Measurements from ENCODE around the gene RAD51B. TPM values are rescaled to one million over a fixed set of nuclear protein-coding genes. Genes with fewer than 3 reads are reported as not detected.

Gene RAD51B
- polyA plus RNA-seq, 1 donor (not counting 4 experiments of a cell fraction or from before 2014, with no cell fraction given): 13.3 TPM

- H3K27ac ChIP-seq (ENCODE audit: control insufficient read depth, insufficient read depth, low read length): peak overlapping the region; percentile 97
- peaks cover 6% of the 10 kb centered on the region for H3K9me3 ChIP-seq (ENCODE audit: control insufficient read depth, low read depth, low read length)
- H3K79me2 ChIP-seq (ENCODE audit: control insufficient read depth, insufficient read depth, low read length): no peaks in the 10 kb centered on the region
- H4K20me1 ChIP-seq (ENCODE audit: control insufficient read depth, extremely low read depth, insufficient read depth, low read length): no peaks in the 10 kb centered on the region
- peak overlapping the region; percentile 64 for H3K9ac ChIP-seq (ENCODE audit: control insufficient read depth, extremely low read depth, insufficient read depth, low read length)
- H3K27me3 ChIP-seq (ENCODE audit: control insufficient read depth, extremely low read depth, insufficient read depth, low read length): no peaks in the 10 kb centered on the region
- H3K9me1 ChIP-seq (ENCODE audit: control insufficient read depth, extremely low read depth, insufficient read depth, low read length): no peaks in the 10 kb centered on the region
- no peak overlapping the region for H3K4me3 ChIP-seq (ENCODE audit: control insufficient read depth in 2 of 3, extremely low read depth in 1 of 3, insufficient read depth in 2 of 3, low read depth in 1 of 3, low read length in 3 of 3)
- no peak for FAIRE-seq
- no peak overlapping the region for H2AFZ ChIP-seq (ENCODE audit: control insufficient read depth, low read length)
- no peaks in the 10 kb centered on the region for H3K36me3 ChIP-seq (ENCODE audit: control insufficient read depth in 2 of 2, extremely low read depth in 1 of 2, insufficient read depth in 2 of 2, low read length in 2 of 2)
- TF ChIP-seq EZH2 (IDR thresholded peaks at IDR 0.05; ENCODE audit: low read length): no peak
- TF ChIP-seq CTCF (optimal IDR thresholded peaks at IDR 0.05 in 1 of 3, IDR thresholded peaks at IDR 0.05 in 1 of 3, conservative IDR thresholded peaks at IDR 0.05 in 1 of 3; ENCODE audit: extremely low read depth in 1 of 3, insufficient read depth in 2 of 3, low read length in 3 of 3): no peak
- DNase-seq (ENCODE audit: low read depth, low spot score): no peak
- peak overlapping the region; percentile 38 for H3K4me2 ChIP-seq (ENCODE audit: control insufficient read depth, extremely low read depth, insufficient read depth, low read depth, low read length)
- dilution Hi-C loops (cut with MboI; ENCODE audit: extremely low pct_ligation_motif_present, low sequenced_read_pairs): no loop called here
- H3K4me1 ChIP-seq (ENCODE audit: control insufficient read depth, extremely low read depth, insufficient read depth, low read length): peaks cover 87% of the 10 kb centered on the region
Observed at GRCh38 chr14:68682166-68683103, 862.9 kb downstream of the RAD51B start.

GRCh38 chr14:68683326-68683725 is 863.7 kb downstream of the RAD51B start:
- TF ChIP-seq EZH2 (IDR thresholded peaks at IDR 0.05; ENCODE audit: low read length): no peak
- TF ChIP-seq CTCF (optimal IDR thresholded peaks at IDR 0.05 in 1 of 3, IDR thresholded peaks at IDR 0.05 in 1 of 3, conservative IDR thresholded peaks at IDR 0.05 in 1 of 3; ENCODE audit: extremely low read depth in 1 of 3, insufficient read depth in 2 of 3, low read length in 3 of 3): no peak
- no peak overlapping the region for H2AFZ ChIP-seq (ENCODE audit: control insufficient read depth, low read length)
- H3K27me3 ChIP-seq (ENCODE audit: control insufficient read depth, extremely low read depth, insufficient read depth, low read length): no peaks in the 10 kb centered on the region
- DNase-seq (ENCODE audit: low read depth, low spot score): no peak
- peaks cover 5% of the 10 kb centered on the region for H3K9me3 ChIP-seq (ENCODE audit: control insufficient read depth, low read depth, low read length)
- FAIRE-seq: no peak
- no peaks in the 10 kb centered on the region for H3K9me1 ChIP-seq (ENCODE audit: control insufficient read depth, extremely low read depth, insufficient read depth, low read length)
- dilution Hi-C loops (cut with MboI; ENCODE audit: extremely low pct_ligation_motif_present, low sequenced_read_pairs): no loop called here
- H3K36me3 ChIP-seq (ENCODE audit: control insufficient read depth in 2 of 2, extremely low read depth in 1 of 2, insufficient read depth in 2 of 2, low read length in 2 of 2): no peaks in the 10 kb centered on the region
- H3K4me2 ChIP-seq (ENCODE audit: control insufficient read depth, extremely low read depth, insufficient read depth, low read depth, low read length): peak overlapping the region; percentile 38
- H3K79me2 ChIP-seq (ENCODE audit: control insufficient read depth, insufficient read depth, low read length): no peaks in the 10 kb centered on the region
- peak overlapping the region; percentile 64 for H3K9ac ChIP-seq (ENCODE audit: control insufficient read depth, extremely low read depth, insufficient read depth, low read length)
- H3K4me3 ChIP-seq (ENCODE audit: control insufficient read depth in 2 of 3, extremely low read depth in 1 of 3, insufficient read depth in 2 of 3, low read depth in 1 of 3, low read length in 3 of 3): no peak overlapping the region
- H4K20me1 ChIP-seq (ENCODE audit: control insufficient read depth, extremely low read depth, insufficient read depth, low read length): no peaks in the 10 kb centered on the region
- H3K27ac ChIP-seq (ENCODE audit: control insufficient read depth, insufficient read depth, low read length): peak overlapping the region; percentile 97
- peaks cover 87% of the 10 kb centered on the region for H3K4me1 ChIP-seq (ENCODE audit: control insufficient read depth, extremely low read depth, insufficient read depth, low read length)

Measured in keratinocyte (primary cell).